Mesothelial cell of epicardium (in vitro differentiated cells): Measurements from ENCODE around the gene SLC22A15. TPM values are rescaled to one million over a fixed set of nuclear protein-coding genes. Genes with fewer than 3 reads are reported as not detected.

Experiments
- DNase-seq, 2 experiments: peaks; one replicate each; pipeline ENCODE4 v3.0.0; 2021; ENCODE audit warnings: low spot score in 2 of 2; ENCODE audit not compliant: unreplicated experiment in 2 of 2
- H3K27ac Mint-ChIP-seq: 2 replicates; pipeline ENCODE4 v1.8.0; 2021; ENCODE audit warnings: mixed read lengths
- H3K27me3 Mint-ChIP-seq: 2 replicates; pipeline ENCODE4 v1.8.0; 2021; ENCODE audit warnings: low read depth, mixed read lengths
- H3K36me3 Mint-ChIP-seq: 2 replicates; pipeline ENCODE4 v1.8.0; 2021; ENCODE audit warnings: mixed read lengths
- H3K4me1 Mint-ChIP-seq: 2 replicates; pipeline ENCODE4 v1.8.0; 2021; ENCODE audit warnings: mixed read lengths
- H3K4me3 Mint-ChIP-seq: 2 replicates; pipeline ENCODE4 v1.8.0; 2021; ENCODE audit warnings: mild to moderate bottlenecking, moderate library complexity, mixed read lengths
- H3K9me3 Mint-ChIP-seq: 2 replicates; pipeline ENCODE4 v1.8.0; 2021; ENCODE audit warnings: mixed read lengths
- CTCF ChIP-seq: fragments of 200-600 bp; sonication (generic); IDR thresholded peaks from one replicate; pipeline ENCODE4 v1.5.0; 2021; ENCODE audit warnings: antibody characterized with exemption; ENCODE audit not compliant: unreplicated experiment
- total RNA-seq: library from RNA; stranded (reverse); gene quantifications from 3 replicates; pipeline ENCODE4 v1.2.1, GENCODE V29; 2021

Gene SLC22A15
- total RNA-seq, 1 donor from 2014 or later, result 10.1 TPM

- peaks cover 8% of the 10 kb centered on the region for H3K4me1 Mint-ChIP-seq
- H3K4me3 Mint-ChIP-seq, result no peak overlapping the region
- DNase-seq, result no peak
- no peak for TF ChIP-seq CTCF
- H3K36me3 Mint-ChIP-seq, result peaks cover 2% of the 10 kb centered on the region
- no peaks in the 10 kb centered on the region for H3K9me3 Mint-ChIP-seq
- no peak overlapping the region for H3K27ac Mint-ChIP-seq
- no peaks in the 10 kb centered on the region for H3K27me3 Mint-ChIP-seq
These were observed 36.4 kb downstream of the SLC22A15 start for GRCh38 chr1:116012716-116013115.

GRCh38 chr1:116015679-116016078 lies 39.4 kb downstream of the SLC22A15 start:
- Mint-ChIP-seq H3K9me3 (no peaks in the 10 kb centered on the region), H3K4me3 (no peak overlapping the region), H3K4me1 (peaks cover 7% of the 10 kb centered on the region), H3K27ac (no peak overlapping the region), H3K36me3 (peaks cover 2% of the 10 kb centered on the region), H3K27me3 (no peaks in the 10 kb centered on the region)
- no peak for DNase-seq
- no peak for TF ChIP-seq CTCF

- peaks cover 7% of the 10 kb centered on the region for H3K4me1 Mint-ChIP-seq
- no peak for DNase-seq
- no peak overlapping the region for H3K27ac Mint-ChIP-seq
- no peak for TF ChIP-seq CTCF
- no peaks in the 10 kb centered on the region for H3K27me3 Mint-ChIP-seq
- no peak overlapping the region for H3K4me3 Mint-ChIP-seq
- H3K36me3 Mint-ChIP-seq, result peaks cover 17% of the 10 kb centered on the region
- peaks cover 4% of the 10 kb centered on the region for H3K9me3 Mint-ChIP-seq
These were observed 41.7 kb downstream of the SLC22A15 start for GRCh38 chr1:116018007-116018406.

- Mint-ChIP-seq H3K4me3 (no peak overlapping the region), H3K27ac (no peak overlapping the region), H3K27me3 (no peaks in the 10 kb centered on the region), H3K36me3 (peaks cover 19% of the 10 kb centered on the region), H3K9me3 (peaks cover 4% of the 10 kb centered on the region), H3K4me1 (peaks cover 7% of the 10 kb centered on the region)
- TF ChIP-seq CTCF, result no peak
- DNase-seq, result no peak
These were observed 43.4 kb downstream of the SLC22A15 start for GRCh38 chr1:116019653-116020253.

GRCh38 chr1:116020668-116021272 lies 44.5 kb downstream of the SLC22A15 start:
- Mint-ChIP-seq H3K27me3 (no peaks in the 10 kb centered on the region), H3K36me3 (peaks cover 19% of the 10 kb centered on the region), H3K27ac (no peak overlapping the region), H3K4me3 (no peak overlapping the region), H3K9me3 (peaks cover 4% of the 10 kb centered on the region), H3K4me1 (peaks cover 7% of the 10 kb centered on the region)
- no peak for DNase-seq
- TF ChIP-seq CTCF, result peak; percentile 73
